ENCODE data around the gene POU4F1.

Gene POU4F1

GRCh38 chr13:78618411-78618810 is 15.1 kb upstream of the POU4F1 start:
- H3K4me3 Mint-ChIP-seq = no peak overlapping the region
- no peak for ATAC-seq (replicated peaks)

GRCh38 chr13:78611040-78611439 is 7.7 kb upstream of the POU4F1 start:
- no peak for ATAC-seq (replicated peaks)
- Mint-ChIP-seq H3K4me3 (no peak overlapping the region), H3K27me3 (peaks cover 42 to 50% of the 10 kb centered on the region in 2 donors), H3K4me1 (ENCODE audit: low read depth in 2 of 2) (peaks cover 20% of the 10 kb centered on the region in 2 donors), H3K36me3 (ENCODE audit: insufficient read depth) (peaks cover 10% of the 10 kb centered on the region), H3K27ac (no peak overlapping the region), H3K9me3 (no peaks in the 10 kb centered on the region)
- DNase-seq = no peak

More at GRCh38 chr13:78618411-78618810, 15.1 kb upstream of the POU4F1 start:
- Mint-ChIP-seq H3K36me3 (ENCODE audit: insufficient read depth) (peaks cover 24% of the 10 kb centered on the region), H3K27ac (no peak overlapping the region), H3K27me3 (no peaks in the 10 kb centered on the region), H3K4me1 (ENCODE audit: low read depth in 2 of 2) (no peaks in the 10 kb centered on the region), H3K9me3 (no peaks in the 10 kb centered on the region)
- no peak for DNase-seq

GRCh38 chr13:78610381-78610883 is 7.1 kb upstream of the POU4F1 start:
- ATAC-seq (replicated peaks) (no peak), DNase-seq (no peak)
- no peak overlapping the region for H3K27ac Mint-ChIP-seq
- peaks cover 8% of the 10 kb centered on the region for H3K36me3 Mint-ChIP-seq (ENCODE audit: insufficient read depth)
- peaks cover 48 to 56% of the 10 kb centered on the region in 2 donors for H3K27me3 Mint-ChIP-seq
- H3K4me3 Mint-ChIP-seq = no peak overlapping the region
- no peaks in the 10 kb centered on the region for H3K9me3 Mint-ChIP-seq
- peaks cover 20% of the 10 kb centered on the region in 2 donors for H3K4me1 Mint-ChIP-seq (ENCODE audit: low read depth in 2 of 2)

- Mint-ChIP-seq H3K4me3 (peak overlapping the region; percentile 76 to 81), H3K27me3 (peaks cover 56 to 64% of the 10 kb centered on the region in 2 donors), H3K9me3 (no peaks in the 10 kb centered on the region), H3K36me3 (ENCODE audit: insufficient read depth) (peaks cover 6% of the 10 kb centered on the region), H3K4me1 (ENCODE audit: low read depth in 2 of 2) (peaks cover 20 to 23% of the 10 kb centered on the region in 2 donors), H3K27ac (no peak overlapping the region)
- peak; percentile 26 for ATAC-seq (replicated peaks)
- no peak for DNase-seq
These were observed 6.3 kb upstream of the POU4F1 start for GRCh38 chr13:78609464-78610205.

- Mint-ChIP-seq H3K9me3 (no peaks in the 10 kb centered on the region), H3K27ac (no peak overlapping the region), H3K27me3 (peaks cover 64 to 71% of the 10 kb centered on the region in 2 donors), H3K4me1 (ENCODE audit: low read depth in 2 of 2) (peaks cover 24 to 25% of the 10 kb centered on the region in 2 donors), H3K4me3 (peak overlapping the region; percentile 76 to 81), H3K36me3 (ENCODE audit: insufficient read depth) (peaks cover 6% of the 10 kb centered on the region)
- no peak for DNase-seq
- ATAC-seq (replicated peaks) = no peak
These were observed 5.5 kb upstream of the POU4F1 start for GRCh38 chr13:78608688-78609463.

DNA sequence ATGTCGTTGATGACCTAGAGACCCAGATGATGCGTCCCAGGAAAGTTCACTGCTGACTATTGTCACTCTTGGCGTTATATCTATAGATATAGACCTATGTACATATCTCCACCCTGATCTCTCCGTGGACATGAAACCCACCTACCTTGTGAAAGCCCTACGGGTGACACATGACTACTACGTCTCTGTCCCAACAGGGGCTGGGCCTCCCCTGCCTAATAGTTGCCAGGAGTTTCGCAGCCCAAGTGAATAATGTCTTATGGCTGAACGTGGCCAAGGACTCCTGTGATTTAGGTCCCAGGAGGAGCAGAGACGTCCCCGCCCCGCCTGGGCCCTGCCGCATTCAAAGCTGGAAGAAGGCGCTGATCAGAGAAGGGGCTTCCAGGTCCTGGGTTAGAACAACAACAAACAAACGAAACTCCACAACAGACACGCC is 4.9 kb upstream of the POU4F1 start:
- no peak for DNase-seq
- H3K27me3 Mint-ChIP-seq = peaks cover 69 to 77% of the 10 kb centered on the region in 2 donors
- peaks cover 29 to 31% of the 10 kb centered on the region in 2 donors for H3K4me1 Mint-ChIP-seq (ENCODE audit: low read depth in 2 of 2)
- H3K27ac Mint-ChIP-seq = no peak overlapping the region
- no peak for ATAC-seq (replicated peaks)
- peaks cover 9% of the 10 kb centered on the region for H3K36me3 Mint-ChIP-seq (ENCODE audit: insufficient read depth)
- peak overlapping the region; percentile 76 to 81 for H3K4me3 Mint-ChIP-seq
- H3K9me3 Mint-ChIP-seq = no peaks in the 10 kb centered on the region

GRCh38 chr13:78607409-78608251 is 4.3 kb upstream of the POU4F1 start:
- no peaks in the 10 kb centered on the region for H3K9me3 Mint-ChIP-seq
- peaks cover 72 to 84% of the 10 kb centered on the region in 2 donors for H3K27me3 Mint-ChIP-seq
- peaks cover 32 to 33% of the 10 kb centered on the region in 2 donors for H3K4me1 Mint-ChIP-seq (ENCODE audit: low read depth in 2 of 2)
- ATAC-seq (replicated peaks) = no peak
- H3K4me3 Mint-ChIP-seq = peak overlapping the region; percentile 6 to 76
- H3K36me3 Mint-ChIP-seq (ENCODE audit: insufficient read depth) = peaks cover 16% of the 10 kb centered on the region
- no peak for DNase-seq
- no peak overlapping the region for H3K27ac Mint-ChIP-seq

DNA sequence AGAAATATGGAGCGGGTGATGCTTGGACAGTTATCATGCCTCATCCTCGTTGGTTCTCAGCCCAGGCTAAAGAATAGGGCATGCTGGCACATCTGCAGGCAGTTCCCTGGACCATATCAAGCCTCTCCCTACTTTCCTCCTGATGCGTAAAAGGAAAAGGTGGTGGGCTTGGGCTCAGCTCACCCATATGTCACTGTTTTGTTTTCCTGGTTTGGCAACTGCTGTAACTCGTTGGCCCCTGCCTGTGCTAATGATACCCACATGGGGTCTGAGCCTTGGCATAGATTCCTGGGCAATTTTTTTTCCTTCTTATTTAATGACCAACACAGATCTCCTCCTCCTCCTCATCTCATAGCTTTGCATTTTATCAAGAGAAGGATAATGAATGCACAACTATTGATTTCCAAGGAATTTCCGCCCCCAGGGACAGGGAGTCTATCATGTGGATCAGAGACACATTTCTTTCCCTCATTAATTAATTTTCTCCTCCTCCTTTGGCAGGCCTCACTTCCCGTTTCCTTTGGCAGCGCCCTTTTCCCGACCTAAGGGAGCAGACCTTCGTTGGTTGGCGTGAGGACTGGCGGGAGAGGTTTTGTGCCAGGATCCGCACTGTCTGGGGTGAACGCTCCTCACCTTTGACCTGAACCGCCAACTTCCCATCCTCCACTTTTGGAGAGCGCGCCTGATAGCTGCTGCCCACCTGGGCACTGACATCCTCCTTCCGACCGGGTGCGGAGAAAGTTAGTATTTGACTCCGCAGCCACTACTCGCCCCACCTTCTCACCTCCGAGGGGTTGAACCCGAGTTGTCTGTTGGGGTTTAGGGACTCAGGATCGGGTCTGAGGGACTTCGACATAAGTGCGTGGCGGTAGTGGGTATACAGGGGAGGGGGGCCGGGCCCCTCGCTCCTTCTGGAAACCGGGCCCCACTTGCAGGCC is 3.4 kb upstream of the POU4F1 start:
- Mint-ChIP-seq H3K27me3 (peaks cover 78 to 91% of the 10 kb centered on the region in 2 donors), H3K27ac (no peak overlapping the region), H3K4me3 (peak overlapping the region in 1 of 2 donors; percentile 44), H3K36me3 (ENCODE audit: insufficient read depth) (peaks cover 20% of the 10 kb centered on the region), H3K4me1 (ENCODE audit: low read depth in 2 of 2) (peaks cover 37% of the 10 kb centered on the region in 2 donors), H3K9me3 (no peaks in the 10 kb centered on the region)
- ATAC-seq (replicated peaks) = no peak
- DNase-seq = no peak

GRCh38 chr13:78604782-78605611 is 1.6 kb upstream of the POU4F1 start:
- ATAC-seq (replicated peaks) (no peak), DNase-seq (no peak)
- no peak overlapping the region for H3K4me3 Mint-ChIP-seq
- peaks cover 20% of the 10 kb centered on the region for H3K36me3 Mint-ChIP-seq (ENCODE audit: insufficient read depth)
- peaks cover 0 to 2% of the 10 kb centered on the region in 2 donors for H3K9me3 Mint-ChIP-seq
- peaks cover 87 to 99% of the 10 kb centered on the region in 2 donors for H3K27me3 Mint-ChIP-seq
- H3K4me1 Mint-ChIP-seq (ENCODE audit: low read depth in 2 of 2) = peaks cover 40 to 42% of the 10 kb centered on the region in 2 donors
- H3K27ac Mint-ChIP-seq = no peak overlapping the region

GRCh38 chr13:78602561-78603239 is 652 bp downstream of the POU4F1 start:
- Mint-ChIP-seq H3K27ac (peak overlapping the region in 1 of 2 donors; percentile 42), H3K9me3 (peaks cover 0 to 2% of the 10 kb centered on the region in 2 donors), H3K36me3 (ENCODE audit: insufficient read depth) (peaks cover 14% of the 10 kb centered on the region), H3K4me1 (ENCODE audit: low read depth in 2 of 2) (peaks cover 29 to 33% of the 10 kb centered on the region in 2 donors), H3K4me3 (peak overlapping the region; percentile 78 to 86), H3K27me3 (peaks cover 86 to 93% of the 10 kb centered on the region in 2 donors)
- DNase-seq (no peak), ATAC-seq (replicated peaks) (peak; percentile 44)
